Upper lobe of right lung (tissue), 1 donor: ENCODE data around the gene SMAD7. TPM values are rescaled to one million over a fixed set of nuclear protein-coding genes. Genes with fewer than 3 reads are reported as not detected.

Experiments used
- ATAC-seq: fragments of 200-7000 bp; cut with Tn5 transposase; one replicate; pipeline ENCODE4 v1.9.1; 2020; ENCODE audit warnings: mild to moderate bottlenecking, moderate library complexity
- DNase-seq: peaks from one replicate; pipeline ENCODE4 v3.0.0-alpha.2; 2020
- H3K27ac ChIP-seq: fragments of 200-600 bp; one replicate; pipeline ENCODE4 v1.8.0; 2022
- H3K27me3 ChIP-seq: fragments of 200-600 bp; one replicate; pipeline ENCODE4 v1.8.0; 2022; ENCODE audit warnings: mild to moderate bottlenecking
- H3K36me3 ChIP-seq: fragments of 200-600 bp; one replicate; pipeline ENCODE4 v1.8.0; 2022
- H3K4me1 ChIP-seq: fragments of 200-600 bp; one replicate; pipeline ENCODE4 v1.8.0; 2022
- H3K4me3 ChIP-seq: fragments of 200-600 bp; one replicate; pipeline ENCODE4 v1.8.0; 2022; ENCODE audit warnings: mild to moderate bottlenecking
- H3K9me3 ChIP-seq: fragments of 200-600 bp; one replicate; pipeline ENCODE4 v1.8.0; 2022
- intact Hi-C: fragments of 100-400 bp; cut with DNase I; formaldehyde crosslinking; loops from one replicate; pipeline ENCODE4 v1.11.0; 2022
- total RNA-seq: library from RNA; stranded (reverse); fragmentation: NEBNext Ultra II Directional; extraction: Animal tissue kit (Norgen Biotek cat#: 25700); gene quantifications from one replicate; pipeline ENCODE4 v1.2.1, GENCODE V29; 2021
- TF ChIP-seq, protein P1 (sequence below): fragments of 200-600 bp; IDR thresholded peaks from one replicate; pipeline ENCODE4 v1.8.0; 2022; ENCODE audit warnings: antibody characterized with exemption
- donor health status: DM: no; HTN: yes; CAD: no; lungs with severe emphysema.

SMAD7 gene
- total RNA-seq, 1 donor from 2014 or later = 68.9 TPM

- Histone ChIP-seq H3K36me3 (no peaks in the 10 kb centered on the region), H3K4me1 (peaks cover 27% of the 10 kb centered on the region), H3K9me3 (no peaks in the 10 kb centered on the region), H3K27me3 (no peaks in the 10 kb centered on the region), H3K27ac (no peak overlapping the region), H3K4me3 (no peak overlapping the region)
- intact Hi-C loops = no loop called here
- DNase-seq (no peak), ATAC-seq (no peak)
- TF ChIP-seq, protein P1, sequence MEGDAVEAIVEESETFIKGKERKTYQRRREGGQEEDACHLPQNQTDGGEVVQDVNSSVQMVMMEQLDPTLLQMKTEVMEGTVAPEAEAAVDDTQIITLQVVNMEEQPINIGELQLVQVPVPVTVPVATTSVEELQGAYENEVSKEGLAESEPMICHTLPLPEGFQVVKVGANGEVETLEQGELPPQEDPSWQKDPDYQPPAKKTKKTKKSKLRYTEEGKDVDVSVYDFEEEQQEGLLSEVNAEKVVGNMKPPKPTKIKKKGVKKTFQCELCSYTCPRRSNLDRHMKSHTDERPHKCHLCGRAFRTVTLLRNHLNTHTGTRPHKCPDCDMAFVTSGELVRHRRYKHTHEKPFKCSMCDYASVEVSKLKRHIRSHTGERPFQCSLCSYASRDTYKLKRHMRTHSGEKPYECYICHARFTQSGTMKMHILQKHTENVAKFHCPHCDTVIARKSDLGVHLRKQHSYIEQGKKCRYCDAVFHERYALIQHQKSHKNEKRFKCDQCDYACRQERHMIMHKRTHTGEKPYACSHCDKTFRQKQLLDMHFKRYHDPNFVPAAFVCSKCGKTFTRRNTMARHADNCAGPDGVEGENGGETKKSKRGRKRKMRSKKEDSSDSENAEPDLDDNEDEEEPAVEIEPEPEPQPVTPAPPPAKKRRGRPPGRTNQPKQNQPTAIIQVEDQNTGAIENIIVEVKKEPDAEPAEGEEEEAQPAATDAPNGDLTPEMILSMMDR = no peak
These were observed 9.5 kb upstream of the SMAD7 start for GRCh38 chr18:48959921-48960920.

DNA sequence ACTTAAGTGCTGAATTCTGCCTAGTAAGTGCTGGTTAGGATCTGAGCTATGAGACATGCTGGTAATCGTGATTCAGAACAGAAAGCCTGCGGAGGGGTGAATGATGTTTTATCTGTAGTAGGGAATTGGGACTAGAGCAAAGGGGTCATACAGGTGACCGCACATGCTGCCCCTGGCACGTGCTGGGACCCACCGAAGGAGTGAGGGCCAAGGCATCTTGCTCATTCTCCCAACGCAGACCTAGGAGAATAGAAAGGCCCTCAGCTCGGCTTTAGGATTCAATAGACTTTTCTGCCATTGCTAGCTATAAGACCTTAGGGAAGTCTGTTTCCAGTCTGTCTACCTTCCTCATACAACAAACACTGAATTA lies 8.8 kb upstream of the SMAD7 start:
- Histone ChIP-seq H3K9me3 (no peaks in the 10 kb centered on the region), H3K27me3 (no peaks in the 10 kb centered on the region), H3K27ac (no peak overlapping the region), H3K36me3 (no peaks in the 10 kb centered on the region), H3K4me3 (no peak overlapping the region), H3K4me1 (peaks cover 34% of the 10 kb centered on the region)
- no peak for DNase-seq
- TF ChIP-seq, protein P1 = no peak
- ATAC-seq = no peak
- intact Hi-C loops = no loop called here

- DNase-seq (no peak), ATAC-seq (no peak)
- Histone ChIP-seq H3K27me3 (no peaks in the 10 kb centered on the region), H3K4me3 (no peak overlapping the region), H3K27ac (no peak overlapping the region), H3K9me3 (no peaks in the 10 kb centered on the region), H3K36me3 (no peaks in the 10 kb centered on the region), H3K4me1 (peaks cover 37% of the 10 kb centered on the region)
- intact Hi-C loops = no loop called here
- TF ChIP-seq, protein P1 = no peak
These were observed 8.2 kb upstream of the SMAD7 start for GRCh38 chr18:48958951-48959350.

DNA sequence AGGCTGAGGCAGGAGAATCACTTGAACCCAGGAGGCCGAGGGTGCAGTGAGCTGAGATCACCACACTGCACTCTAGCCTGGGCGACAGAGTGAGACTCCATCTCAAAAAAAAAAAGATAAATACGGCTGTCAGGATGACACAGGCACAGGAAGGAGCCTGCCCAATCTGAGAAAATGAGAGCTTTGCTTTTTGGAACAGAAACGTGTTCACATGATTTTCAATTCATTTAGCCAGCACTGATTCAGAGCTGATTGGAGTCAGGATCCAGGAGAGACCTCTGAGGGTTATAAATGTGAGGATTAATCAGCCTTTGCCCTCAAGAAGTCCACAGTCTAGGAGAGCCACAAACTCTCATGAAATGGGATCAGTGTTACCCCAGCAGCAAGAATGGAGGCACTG lies 6.9 kb upstream of the SMAD7 start:
- no peaks in the 10 kb centered on the region for H3K9me3 ChIP-seq

DNA sequence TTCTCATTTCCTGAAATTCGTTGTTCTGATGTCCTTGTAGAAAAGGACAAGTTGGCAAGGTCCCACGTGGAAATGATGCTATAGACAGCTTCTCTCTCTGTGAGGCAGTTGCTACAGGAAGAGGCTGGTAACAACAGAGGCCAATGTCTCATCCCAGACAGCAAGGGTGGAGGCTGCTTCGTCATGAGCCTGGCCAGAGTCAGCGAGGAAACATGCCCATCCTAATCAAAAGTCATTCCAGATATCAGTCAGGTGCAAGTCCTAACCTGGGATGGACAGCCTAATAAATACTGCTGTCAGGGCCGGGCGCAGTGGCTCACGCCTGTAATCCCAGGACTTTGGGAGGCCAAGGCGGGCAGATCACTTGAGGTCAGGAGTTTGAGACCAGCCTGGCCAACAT lies 6.4 kb upstream of the SMAD7 start:
- ATAC-seq (no peak), DNase-seq (no peak)
- peaks cover 48% of the 10 kb centered on the region for H3K4me1 ChIP-seq
- H3K9me3 ChIP-seq = no peaks in the 10 kb centered on the region
- intact Hi-C loops = no loop called here
- TF ChIP-seq, protein P1 = no peak
- no peak overlapping the region for H3K4me3 ChIP-seq
- H3K36me3 ChIP-seq = no peaks in the 10 kb centered on the region
- no peak overlapping the region for H3K27ac ChIP-seq
- H3K27me3 ChIP-seq = no peaks in the 10 kb centered on the region

More for the DNA sequence above, 6.9 kb upstream of the SMAD7 start:
- DNase-seq (no peak), ATAC-seq (no peak)
- peaks cover 48% of the 10 kb centered on the region for H3K4me1 ChIP-seq
- H3K36me3 ChIP-seq = no peaks in the 10 kb centered on the region
- intact Hi-C loops = no loop called here
- TF ChIP-seq, protein P1 = no peak
- no peaks in the 10 kb centered on the region for H3K27me3 ChIP-seq
- H3K4me3 ChIP-seq = no peak overlapping the region
- H3K27ac ChIP-seq = no peak overlapping the region
